ENCODE results near the gene PCYT2.

- TF ChIP-seq CTCF (IDR thresholded peaks at IDR 0.05) (no peak), POLR2A (IDR thresholded peaks at IDR 0.05; ENCODE audit: low read depth) (no peak), POLR2AphosphoS5 (IDR thresholded peaks at IDR 0.05) (no peak), EP300 (IDR thresholded peaks at IDR 0.05) (no peak)
Measured at GRCh38 chr17:81888988-81889595, 22.1 kb downstream of the PCYT2 start.

Measured in esophagus muscularis mucosa (tissue), 4 donors.